Spleen (tissue), 7 donors: Measurements from ENCODE around the gene MYO18B.

ENCODE experiments used
- CTCF ChIP-seq, 11 experiments: fragments of 200-600 bp in 7 of 11; fragments of 450-650 bp in 4 of 11; sonication (generic) in 4 of 11; IDR thresholded peaks in 8 of 11; conservative IDR thresholded peaks in 3 of 11; 1 replicate in 7 of 11; 2 replicates in 4 of 11; pipeline versions ENCODE4 v1.4.0 to v1.8.0; 2016 to 2021; ENCODE audit warnings: antibody characterized with exemption in 11 of 11, inconsistent platforms in 4 of 11, mild to moderate bottlenecking in 1 of 11
- POLR2A ChIP-seq, 3 donors: fragments of 450-650 bp; IDR thresholded peaks; one replicate each; pipeline ENCODE4 v1.5.1; 2017; ENCODE audit warnings: antibody characterized with exemption in 3 of 3, mild to moderate bottlenecking in 1 of 3
- POLR2AphosphoS5 ChIP-seq, 3 donors: sonication (generic); formaldehyde crosslinking; IDR thresholded peaks; one replicate each; pipeline ENCODE4 v1.5.1; 2017; ENCODE audit warnings: antibody characterized with exemption in 3 of 3
- donor health status: DM: no; HTN: no; CAD: no; lungs with moderate emphysema.
- donor health status: DM: no; HTN: no; CAD: no.
- donor health status: DM: no; HTN: no; CAD: no.

GRCh38 chr22:25780673-25781072, 38.7 kb downstream of the MYO18B start:
- TF ChIP-seq CTCF (IDR thresholded peaks at IDR 0.05 in 8 of 11, conservative IDR thresholded peaks at IDR 0.05 in 3 of 11) (no peak), POLR2A (IDR thresholded peaks at IDR 0.05) (no peak), POLR2AphosphoS5 (IDR thresholded peaks at IDR 0.05) (no peak)
